HG02973 (cell line): ENCODE results near the gene SAMD3.
A peak's percentile ranks its signal among the peaks of the same experiment; 100 is the strongest.
"Not testable (repeated sequence)": the region's sequence is repeated elsewhere in the genome, so short reads cannot be mapped to it uniquely, and the experiment has no call there.

Experiments used
- ATAC-seq: cut with Tn5 transposase; IDR thresholded peaks from one replicate; pipeline ENCODE4 v1.9.1; 2021; ENCODE audit warnings: moderate library complexity; ENCODE audit not compliant: unreplicated experiment

The SAMD3 gene

GRCh38 chr6:130138116-130138908 is 84.4 kb downstream of the SAMD3 start:
- peak; percentile 83 for ATAC-seq

DNA sequence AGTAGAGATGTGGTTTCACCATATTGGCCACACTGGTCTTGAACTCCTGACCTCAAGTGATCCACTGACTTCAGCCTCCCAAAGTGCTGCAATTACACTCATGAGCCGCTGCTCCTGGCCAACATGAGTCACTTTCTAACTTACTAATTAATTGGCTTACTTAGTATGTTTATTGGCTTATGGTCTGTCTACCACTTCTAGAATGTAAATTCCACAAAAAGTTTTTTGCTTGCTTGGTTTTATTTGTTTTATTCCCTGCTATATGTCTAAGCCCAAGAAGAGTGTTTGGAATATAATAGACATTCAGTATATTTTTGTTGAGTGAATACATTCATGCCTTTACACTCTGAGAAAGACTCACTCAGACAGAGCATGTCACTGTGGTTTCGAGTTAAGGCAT is 86.0 kb downstream of the SAMD3 start:
- ATAC-seq: no peak

DNA sequence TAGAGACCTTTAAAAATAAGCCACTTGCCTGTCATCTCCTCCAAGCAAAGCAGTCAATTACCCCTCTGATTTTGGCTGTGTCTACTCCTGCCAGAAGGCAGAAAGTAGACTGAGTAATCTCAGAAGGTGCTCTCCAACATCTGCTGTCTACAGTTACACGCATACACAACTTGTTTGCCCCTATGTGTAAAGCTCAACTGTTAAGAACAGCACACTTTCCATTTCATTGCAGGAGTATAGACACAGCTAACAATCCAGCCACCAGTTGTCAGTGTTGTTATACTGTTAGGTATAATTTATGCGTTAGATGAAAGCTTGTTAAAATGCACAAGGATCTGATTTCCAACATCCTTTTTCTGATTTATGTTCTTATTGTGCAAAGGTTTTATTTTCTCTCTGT is 88.2 kb downstream of the SAMD3 start:
- ATAC-seq: no peak

- ATAC-seq: peak; percentile 85
Measured at GRCh38 chr6:130132286-130132701, 90.5 kb downstream of the SAMD3 start.

DNA sequence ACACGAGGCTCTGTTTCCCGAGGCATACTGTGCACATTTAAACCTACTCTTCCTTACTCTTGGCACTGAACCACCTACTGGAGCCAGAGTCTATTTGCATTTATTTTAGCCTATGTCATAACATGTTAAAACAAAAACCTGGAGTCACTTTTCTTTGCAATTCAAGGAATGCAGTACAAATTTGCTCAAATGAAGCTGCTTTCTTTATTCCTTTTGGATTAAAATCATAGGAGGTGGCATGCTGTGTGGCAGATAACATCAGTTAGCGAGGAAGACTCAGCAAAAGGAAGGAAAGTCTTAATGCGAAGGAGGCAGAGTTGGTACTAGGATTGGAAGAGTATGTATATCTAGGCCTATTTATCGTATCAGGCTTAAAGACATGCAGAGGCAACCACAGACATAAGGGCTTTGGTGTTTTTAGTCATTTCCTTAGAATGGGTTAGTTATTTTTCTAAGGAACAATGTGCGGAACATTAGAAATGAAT is 92.9 kb downstream of the SAMD3 start:
- ATAC-seq: no peak

GRCh38 chr6:130128326-130128725 is 94.4 kb downstream of the SAMD3 start:
- ATAC-seq: no peak

DNA sequence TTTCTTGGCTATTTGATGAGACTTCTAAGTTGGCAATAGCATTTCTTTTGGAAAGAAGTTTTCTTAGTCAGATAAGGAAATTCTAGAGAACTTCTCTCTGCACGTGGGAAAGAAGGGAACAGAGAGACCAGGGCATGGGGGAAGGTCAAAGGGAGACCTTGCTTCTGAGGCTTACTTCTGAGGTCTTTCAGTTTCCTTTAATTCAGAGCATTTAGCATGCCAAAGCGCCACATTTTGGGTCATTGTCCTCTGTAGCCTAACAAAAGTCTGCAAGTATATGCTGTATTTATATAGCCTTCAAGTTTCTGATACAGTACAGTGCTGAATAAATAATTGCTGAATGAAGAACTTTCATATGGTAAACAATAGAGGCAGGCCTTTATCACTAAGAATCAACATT is 95.6 kb downstream of the SAMD3 start:
- no peak for ATAC-seq

DNA sequence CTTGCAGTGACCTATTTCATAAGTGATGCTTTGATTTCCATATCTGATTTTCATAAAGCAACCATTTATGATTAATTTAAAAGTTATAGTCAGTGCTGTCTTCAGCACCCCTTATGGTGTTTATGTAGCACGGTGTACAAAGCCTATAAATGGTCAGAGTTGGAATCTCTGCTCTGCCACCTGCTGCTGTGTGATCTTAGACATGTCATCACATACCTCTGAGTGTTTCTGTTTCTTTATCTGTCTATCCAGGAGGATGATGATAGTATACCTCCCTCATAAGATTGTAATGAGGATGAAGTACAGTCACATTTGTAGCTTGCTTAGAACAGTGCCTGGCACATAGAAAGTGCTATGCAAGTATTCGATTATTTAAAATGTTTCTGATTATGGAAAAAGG is 100.5 kb downstream of the SAMD3 start:
- no peak for ATAC-seq

GRCh38 chr6:130120731-130121130 is 102.0 kb downstream of the SAMD3 start:
- ATAC-seq: no peak

- no peak for ATAC-seq
Measured at GRCh38 chr6:130119211-130119610, 103.5 kb downstream of the SAMD3 start.

- no peak for ATAC-seq
Measured at GRCh38 chr6:130118236-130118635, 104.5 kb downstream of the SAMD3 start.

GRCh38 chr6:130117187-130117701 is 105.5 kb downstream of the SAMD3 start:
- ATAC-seq: not testable (repeated sequence)

DNA sequence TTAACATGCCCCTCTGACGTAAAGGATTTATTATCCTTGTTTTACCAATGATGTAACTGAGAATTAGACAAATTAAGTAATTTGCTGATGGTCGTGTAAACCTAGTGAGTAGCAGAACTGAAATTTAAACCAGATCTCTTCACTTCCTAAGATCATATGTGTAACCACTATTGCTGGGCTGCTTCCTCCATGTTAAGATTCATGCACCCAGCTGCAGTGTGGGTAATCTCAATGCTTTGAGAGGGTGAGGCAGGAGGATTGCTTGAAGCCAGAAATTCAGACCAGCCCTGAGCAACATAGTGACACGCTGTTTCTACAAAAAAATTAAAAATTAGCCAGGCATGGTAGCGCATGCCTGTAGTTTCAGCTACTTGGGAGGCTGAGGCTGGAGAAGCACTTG is 106.5 kb downstream of the SAMD3 start:
- ATAC-seq: peak; percentile 44

GRCh38 chr6:130115036-130115435 is 107.7 kb downstream of the SAMD3 start:
- peak; percentile 90 for ATAC-seq

GRCh38 chr6:130113201-130113710 is 109.5 kb downstream of the SAMD3 start:
- no peak for ATAC-seq

GRCh38 chr6:130111031-130111430 is 111.7 kb downstream of the SAMD3 start:
- ATAC-seq: no peak

- ATAC-seq: no peak
Measured at GRCh38 chr6:130107710-130108109, 115.0 kb downstream of the SAMD3 start.

DNA sequence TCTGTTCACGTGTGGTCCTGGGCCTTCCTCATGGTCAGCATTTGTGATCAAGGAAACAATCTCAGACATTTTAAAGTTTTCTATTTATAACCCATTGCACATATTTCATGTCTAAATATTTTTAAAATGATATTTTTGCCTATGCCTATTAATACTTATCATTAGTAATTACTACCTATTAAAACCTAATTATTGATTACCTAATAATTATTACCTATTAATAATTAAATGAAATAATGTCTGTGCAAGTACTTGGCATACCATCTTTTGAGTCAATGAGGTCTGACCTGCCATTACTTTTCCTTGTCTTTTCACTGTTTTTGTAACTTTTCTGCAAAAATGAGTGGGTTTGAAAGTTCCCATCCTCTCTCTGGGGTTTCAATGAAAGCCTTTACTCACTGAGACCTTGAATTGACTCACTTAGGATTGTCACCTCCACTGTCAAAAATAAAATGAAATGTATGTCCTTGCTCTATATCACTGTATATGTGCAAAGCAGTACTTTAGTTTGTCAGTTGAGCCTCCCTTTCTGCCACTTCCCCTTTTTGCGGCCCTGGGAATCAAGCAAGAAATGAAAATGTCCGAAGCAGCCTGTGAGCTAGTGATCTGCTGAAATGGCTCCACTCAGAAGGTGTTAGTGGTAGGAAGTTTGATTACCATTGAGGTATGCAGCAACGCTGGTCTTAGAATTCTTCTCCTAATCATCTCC is 116.6 kb downstream of the SAMD3 start:
- ATAC-seq: peak; percentile 97

GRCh38 chr6:130099119-130099518 is 123.6 kb downstream of the SAMD3 start:
- ATAC-seq: no peak

DNA sequence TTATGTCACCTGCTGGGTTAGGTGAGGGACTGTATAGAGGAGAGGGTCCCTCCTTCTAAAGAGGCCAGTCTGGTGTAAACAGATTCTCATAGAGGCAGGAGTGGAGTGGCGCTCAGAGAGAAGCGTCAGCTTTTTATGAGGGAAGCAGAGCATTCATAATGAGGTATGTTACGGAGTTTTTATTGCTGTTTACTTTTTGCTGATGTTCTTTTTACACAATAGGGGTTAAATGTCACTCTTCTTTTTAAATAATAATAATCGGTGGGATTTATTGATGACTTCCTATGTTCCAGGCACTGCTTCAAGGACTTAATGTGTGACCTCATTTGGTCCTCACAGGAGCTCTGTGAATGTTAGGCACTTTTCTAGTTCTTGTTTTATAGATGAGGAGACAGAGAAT is 124.4 kb downstream of the SAMD3 start:
- no peak for ATAC-seq
